ENCODE measurements around the gene DUSP16. TPM values are rescaled to one million over a fixed set of nuclear protein-coding genes. Genes with fewer than 3 reads are reported as not detected.

The DUSP16 gene
- total and polyA plus RNA-seq, 2 experiments from 2014 or later: 11.7 to 59.4 TPM

- Histone ChIP-seq H3K79me2 (replicated peaks; ENCODE audit: insufficient read depth) (peaks cover 76% of the 10 kb centered on the region), H3K4me3 (no peak overlapping the region), H3K4me1 (ENCODE audit: insufficient read depth) (peaks cover 55% of the 10 kb centered on the region), H2AFZ (no peak overlapping the region), H3K36me3 (ENCODE audit: insufficient read depth) (no peaks in the 10 kb centered on the region), H3K9me2 (ENCODE audit: insufficient read depth) (no peaks in the 10 kb centered on the region), H4K20me1 (replicated peaks; ENCODE audit: insufficient read depth) (0 out of 2 replicates have a peak, but pooled peaks cover 6% of the 10 kb centered on the region), H3K27ac (ENCODE audit: low read depth) (no peak overlapping the region), H3K4me2 (no peak overlapping the region), H3K27me3 (ENCODE audit: insufficient read depth) (no peaks in the 10 kb centered on the region), H3F3A (replicated peaks; ENCODE audit: low read depth) (no peaks in the 10 kb centered on the region)
- Mint-ChIP-seq H3K36me3 (ENCODE audit: low read depth) (peaks cover 23% of the 10 kb centered on the region; the same call in 2 of the 3 replicates), H3K4me1 (peaks cover 62% of the 10 kb centered on the region), H3K27ac (no peak overlapping the region), H3K27me3 (ENCODE audit: insufficient read depth, low read depth, poor library complexity) (peaks cover 2% of the 10 kb centered on the region), H3K4me3 (no peak overlapping the region), H3K9me3 (no peaks in the 10 kb centered on the region)
- no peak for TF ChIP-seq CREB1 (CRISPR knock-in tag; IDR thresholded peaks at IDR 0.05; ENCODE audit: low read depth)
- no peak for TF ChIP-seq NANOG (IDR thresholded peaks at IDR 0.05; ENCODE audit: borderline replicate concordance)
- no peak for TF ChIP-seq REST (IDR thresholded peaks at IDR 0.05; ENCODE audit: unreplicated experiment)
- no peak for TF ChIP-seq EZH2phosphoT487 (IDR thresholded peaks at IDR 0.05; ENCODE audit: unreplicated experiment)
- no peak for TF ChIP-seq EZH2 (IDR thresholded peaks at IDR 0.05; ENCODE audit: low read depth, unreplicated experiment)
- TF ChIP-seq, protein P1, sequence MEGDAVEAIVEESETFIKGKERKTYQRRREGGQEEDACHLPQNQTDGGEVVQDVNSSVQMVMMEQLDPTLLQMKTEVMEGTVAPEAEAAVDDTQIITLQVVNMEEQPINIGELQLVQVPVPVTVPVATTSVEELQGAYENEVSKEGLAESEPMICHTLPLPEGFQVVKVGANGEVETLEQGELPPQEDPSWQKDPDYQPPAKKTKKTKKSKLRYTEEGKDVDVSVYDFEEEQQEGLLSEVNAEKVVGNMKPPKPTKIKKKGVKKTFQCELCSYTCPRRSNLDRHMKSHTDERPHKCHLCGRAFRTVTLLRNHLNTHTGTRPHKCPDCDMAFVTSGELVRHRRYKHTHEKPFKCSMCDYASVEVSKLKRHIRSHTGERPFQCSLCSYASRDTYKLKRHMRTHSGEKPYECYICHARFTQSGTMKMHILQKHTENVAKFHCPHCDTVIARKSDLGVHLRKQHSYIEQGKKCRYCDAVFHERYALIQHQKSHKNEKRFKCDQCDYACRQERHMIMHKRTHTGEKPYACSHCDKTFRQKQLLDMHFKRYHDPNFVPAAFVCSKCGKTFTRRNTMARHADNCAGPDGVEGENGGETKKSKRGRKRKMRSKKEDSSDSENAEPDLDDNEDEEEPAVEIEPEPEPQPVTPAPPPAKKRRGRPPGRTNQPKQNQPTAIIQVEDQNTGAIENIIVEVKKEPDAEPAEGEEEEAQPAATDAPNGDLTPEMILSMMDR (conservative IDR thresholded peaks at IDR 0.05; ENCODE audit: low read depth in 2 of 2): no peak
- no peak for TF ChIP-seq STAT1 (IDR thresholded peaks at IDR 0.05; ENCODE audit: unreplicated experiment)
- no peak for TF ChIP-seq ZNF331 (CRISPR knock-in tag; IDR thresholded peaks at IDR 0.05; ENCODE audit: low read depth)
- TF ChIP-seq POLR2AphosphoS5 (IDR thresholded peaks at IDR 0.05; ENCODE audit: low read depth): no peak
- no peak for TF ChIP-seq ETS1 (IDR thresholded peaks at IDR 0.05)
- TF ChIP-seq JUNB (IDR thresholded peaks at IDR 0.05; ENCODE audit: unreplicated experiment): no peak
- TF ChIP-seq, protein P2, sequence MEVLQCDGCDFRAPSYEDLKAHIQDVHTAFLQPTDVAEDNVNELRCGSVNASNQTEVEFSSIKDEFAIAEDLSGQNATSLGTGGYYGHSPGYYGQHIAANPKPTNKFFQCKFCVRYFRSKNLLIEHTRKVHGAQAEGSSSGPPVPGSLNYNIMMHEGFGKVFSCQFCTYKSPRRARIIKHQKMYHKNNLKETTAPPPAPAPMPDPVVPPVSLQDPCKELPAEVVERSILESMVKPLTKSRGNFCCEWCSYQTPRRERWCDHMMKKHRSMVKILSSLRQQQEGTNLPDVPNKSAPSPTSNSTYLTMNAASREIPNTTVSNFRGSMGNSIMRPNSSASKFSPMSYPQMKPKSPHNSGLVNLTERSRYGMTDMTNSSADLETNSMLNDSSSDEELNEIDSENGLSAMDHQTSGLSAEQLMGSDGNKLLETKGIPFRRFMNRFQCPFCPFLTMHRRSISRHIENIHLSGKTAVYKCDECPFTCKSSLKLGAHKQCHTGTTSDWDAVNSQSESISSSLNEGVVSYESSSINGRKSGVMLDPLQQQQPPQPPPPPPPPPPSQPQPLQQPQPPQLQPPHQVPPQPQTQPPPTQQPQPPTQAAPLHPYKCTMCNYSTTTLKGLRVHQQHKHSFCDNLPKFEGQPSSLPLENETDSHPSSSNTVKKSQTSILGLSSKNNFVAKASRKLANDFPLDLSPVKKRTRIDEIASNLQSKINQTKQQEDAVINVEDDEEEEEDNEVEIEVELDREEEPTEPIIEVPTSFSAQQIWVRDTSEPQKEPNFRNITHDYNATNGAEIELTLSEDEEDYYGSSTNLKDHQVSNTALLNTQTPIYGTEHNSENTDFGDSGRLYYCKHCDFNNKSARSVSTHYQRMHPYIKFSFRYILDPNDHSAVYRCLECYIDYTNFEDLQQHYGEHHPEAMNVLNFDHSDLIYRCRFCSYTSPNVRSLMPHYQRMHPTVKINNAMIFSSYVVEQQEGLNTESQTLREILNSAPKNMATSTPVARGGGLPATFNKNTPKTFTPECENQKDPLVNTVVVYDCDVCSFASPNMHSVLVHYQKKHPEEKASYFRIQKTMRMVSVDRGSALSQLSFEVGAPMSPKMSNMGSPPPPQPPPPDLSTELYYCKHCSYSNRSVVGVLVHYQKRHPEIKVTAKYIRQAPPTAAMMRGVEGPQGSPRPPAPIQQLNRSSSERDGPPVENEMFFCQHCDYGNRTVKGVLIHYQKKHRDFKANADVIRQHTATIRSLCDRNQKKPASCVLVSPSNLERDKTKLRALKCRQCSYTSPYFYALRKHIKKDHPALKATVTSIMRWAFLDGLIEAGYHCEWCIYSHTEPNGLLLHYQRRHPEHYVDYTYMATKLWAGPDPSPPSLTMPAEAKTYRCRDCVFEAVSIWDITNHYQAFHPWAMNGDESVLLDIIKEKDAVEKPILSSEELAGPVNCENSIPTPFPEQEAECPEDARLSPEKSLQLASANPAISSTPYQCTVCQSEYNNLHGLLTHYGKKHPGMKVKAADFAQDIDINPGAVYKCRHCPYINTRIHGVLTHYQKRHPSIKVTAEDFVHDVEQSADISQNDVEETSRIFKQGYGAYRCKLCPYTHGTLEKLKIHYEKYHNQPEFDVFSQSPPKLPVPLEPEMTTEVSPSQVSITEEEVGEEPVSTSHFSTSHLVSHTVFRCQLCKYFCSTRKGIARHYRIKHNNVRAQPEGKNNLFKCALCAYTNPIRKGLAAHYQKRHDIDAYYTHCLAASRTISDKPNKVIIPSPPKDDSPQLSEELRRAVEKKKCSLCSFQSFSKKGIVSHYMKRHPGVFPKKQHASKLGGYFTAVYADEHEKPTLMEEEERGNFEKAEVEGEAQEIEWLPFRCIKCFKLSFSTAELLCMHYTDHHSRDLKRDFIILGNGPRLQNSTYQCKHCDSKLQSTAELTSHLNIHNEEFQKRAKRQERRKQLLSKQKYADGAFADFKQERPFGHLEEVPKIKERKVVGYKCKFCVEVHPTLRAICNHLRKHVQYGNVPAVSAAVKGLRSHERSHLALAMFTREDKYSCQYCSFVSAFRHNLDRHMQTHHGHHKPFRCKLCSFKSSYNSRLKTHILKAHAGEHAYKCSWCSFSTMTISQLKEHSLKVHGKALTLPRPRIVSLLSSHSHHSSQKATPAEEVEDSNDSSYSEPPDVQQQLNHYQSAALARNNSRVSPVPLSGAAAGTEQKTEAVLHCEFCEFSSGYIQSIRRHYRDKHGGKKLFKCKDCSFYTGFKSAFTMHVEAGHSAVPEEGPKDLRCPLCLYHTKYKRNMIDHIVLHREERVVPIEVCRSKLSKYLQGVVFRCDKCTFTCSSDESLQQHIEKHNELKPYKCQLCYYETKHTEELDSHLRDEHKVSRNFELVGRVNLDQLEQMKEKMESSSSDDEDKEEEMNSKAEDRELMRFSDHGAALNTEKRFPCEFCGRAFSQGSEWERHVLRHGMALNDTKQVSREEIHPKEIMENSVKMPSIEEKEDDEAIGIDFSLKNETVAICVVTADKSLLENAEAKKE (CRISPR knock-in tag; IDR thresholded peaks at IDR 0.05): no peak
- TF ChIP-seq ZNF114 (CRISPR knock-in tag; IDR thresholded peaks at IDR 0.05): no peak
- no peak for ATAC-seq
- no peak for DNase-seq (ENCODE audit: low spot score)
Measured at GRCh38 chr12:12523229-12523628, 39.4 kb downstream of the DUSP16 start.

Measured in GM23338 (cell line).